GM21528 (cell line): ENCODE data around the gene NBPF15.
"Not testable (repeated sequence)": the region's sequence is repeated elsewhere in the genome, so short reads cannot be mapped to it uniquely, and the experiment has no call there.

Experiments used
- ATAC-seq: cut with Tn5 transposase; IDR thresholded peaks from one replicate; pipeline ENCODE4 v1.9.1; 2021; ENCODE audit warnings: mild to moderate bottlenecking, moderate library complexity; ENCODE audit not compliant: unreplicated experiment, low FRiP score

The NBPF15 gene

DNA sequence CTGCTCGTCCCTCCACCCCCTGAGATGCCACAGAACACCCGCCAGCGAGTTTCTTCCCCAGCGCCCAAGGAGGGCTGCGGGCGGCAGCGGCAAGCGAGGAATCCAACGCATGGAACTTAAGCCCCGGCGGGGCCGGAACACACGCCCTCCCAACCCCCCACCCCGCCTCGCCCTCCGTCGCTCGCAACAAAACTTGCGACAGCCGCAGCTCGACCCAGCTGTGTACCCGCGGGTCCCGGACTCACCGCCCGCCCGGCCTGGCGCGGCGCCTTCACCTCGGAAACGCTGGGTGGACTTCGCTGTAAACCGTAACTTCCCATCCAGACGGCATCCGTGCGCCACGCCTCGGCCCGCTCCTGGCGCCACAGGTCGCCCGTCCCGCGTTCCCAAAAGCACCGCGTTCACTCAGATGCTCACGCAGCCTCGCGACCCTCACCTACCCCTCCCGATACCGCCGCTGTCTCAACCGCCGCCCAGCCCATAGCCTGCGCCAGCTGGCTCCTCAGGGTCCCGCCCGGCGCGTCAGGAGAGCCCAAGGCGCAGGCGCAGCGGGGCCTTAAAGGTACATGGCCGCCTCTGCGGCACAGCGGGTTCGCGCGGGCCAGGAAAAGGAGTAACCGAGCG is at the start of gene NBPF15:
NBPF15 (minus strand) TSS at position 534 of the 624 bp plus-strand sequence. CDS start 21,666 bp downstream, outside the sequence.
- peak; percentile 99 for ATAC-seq

- not testable (repeated sequence) for ATAC-seq
Observed at GRCh38 chr1:144496429-144496828, 35.0 kb upstream of the NBPF15 start.

GRCh38 chr1:144494130-144494529 is 32.7 kb upstream of the NBPF15 start:
- not testable (repeated sequence) for ATAC-seq

GRCh38 chr1:144490394-144490793 is 28.9 kb upstream of the NBPF15 start:
- not testable (repeated sequence) for ATAC-seq

- ATAC-seq, result not testable (repeated sequence)
Observed at GRCh38 chr1:144487002-144487401, 25.5 kb upstream of the NBPF15 start.

DNA sequence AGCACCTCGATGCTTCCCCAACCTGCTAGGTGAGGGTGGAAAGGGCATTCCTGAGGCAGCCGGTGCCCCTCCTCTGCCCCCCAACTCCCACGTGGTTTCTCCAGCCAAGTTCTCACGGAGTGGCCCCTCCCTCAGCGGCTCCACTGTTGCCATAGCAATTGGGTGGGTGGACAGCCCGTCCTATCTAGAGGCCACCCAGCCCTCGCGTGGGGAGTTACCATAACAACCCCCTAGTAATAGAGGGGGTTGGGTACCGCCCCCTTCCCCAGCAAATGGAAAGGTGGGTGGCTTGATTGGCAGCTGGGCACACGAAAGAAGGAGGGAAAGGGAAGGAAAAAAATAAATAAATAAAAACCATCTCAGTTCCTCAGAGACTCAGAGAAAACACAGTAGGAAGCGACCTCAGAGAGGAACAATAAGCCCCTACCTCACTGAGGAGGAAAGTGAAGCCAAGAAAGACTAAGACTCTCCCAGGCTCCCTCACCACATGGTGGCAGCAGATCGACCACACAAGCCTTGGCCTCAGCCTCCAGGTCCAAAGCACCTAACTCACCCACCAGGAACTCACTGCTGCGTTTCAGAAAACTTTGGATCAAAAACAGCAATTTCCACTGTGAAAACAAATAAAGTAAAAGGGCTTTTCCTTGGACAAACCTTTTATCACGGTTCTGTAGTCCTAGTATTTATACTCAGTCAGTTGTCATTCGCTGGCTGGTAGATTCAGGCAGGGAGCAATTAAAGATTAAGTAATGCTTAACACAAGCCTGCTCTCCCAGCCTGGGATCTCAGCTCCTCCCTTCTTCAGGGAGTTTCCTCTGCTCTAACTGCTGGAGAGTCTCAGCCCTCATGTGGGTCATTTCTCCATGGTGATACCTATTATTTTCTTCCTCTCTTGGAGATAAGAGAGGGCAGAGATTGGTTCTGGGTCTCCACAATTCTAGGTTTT is 23.9 kb upstream of the NBPF15 start:
- ATAC-seq, result not testable (repeated sequence)

DNA sequence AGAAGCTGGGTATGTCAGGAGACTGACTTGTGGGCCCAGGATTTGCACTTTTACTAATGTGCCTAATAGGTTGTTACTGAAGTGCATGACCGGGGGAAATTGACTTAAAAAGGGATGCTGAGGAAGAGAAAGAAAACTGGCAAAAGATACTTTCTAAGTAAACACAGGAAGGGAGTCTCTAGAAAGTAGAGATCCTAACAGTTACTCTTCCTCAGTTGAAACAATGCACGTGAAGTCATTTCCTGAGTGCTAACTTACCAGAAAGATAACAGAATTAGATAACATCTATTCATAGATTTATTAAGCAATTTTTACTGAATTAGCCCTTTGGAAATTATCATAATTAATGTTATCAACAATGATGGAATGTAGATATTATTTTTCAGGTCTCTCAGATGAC is 12.4 kb upstream of the NBPF15 start:
- ATAC-seq, result not testable (repeated sequence)

GRCh38 chr1:144471434-144471833 is 10.0 kb upstream of the NBPF15 start:
- not testable (repeated sequence) for ATAC-seq

GRCh38 chr1:144461778-144462177 is 309 bp upstream of the NBPF15 start:
- ATAC-seq, result peak; percentile 33

GRCh38 chr1:144460686-144461085 is 783 bp downstream of the NBPF15 start:
- peak; percentile 43 for ATAC-seq

- ATAC-seq, result not testable (repeated sequence)
Observed at GRCh38 chr1:144442402-144442801, 19.1 kb downstream of the NBPF15 start.

GRCh38 chr1:144439737-144440136 is 21.7 kb downstream of the NBPF15 start:
- ATAC-seq, result not testable (repeated sequence)

GRCh38 chr1:144418891-144419694 is 42.4 kb downstream of the NBPF15 start:
- not testable (repeated sequence) for ATAC-seq

DNA sequence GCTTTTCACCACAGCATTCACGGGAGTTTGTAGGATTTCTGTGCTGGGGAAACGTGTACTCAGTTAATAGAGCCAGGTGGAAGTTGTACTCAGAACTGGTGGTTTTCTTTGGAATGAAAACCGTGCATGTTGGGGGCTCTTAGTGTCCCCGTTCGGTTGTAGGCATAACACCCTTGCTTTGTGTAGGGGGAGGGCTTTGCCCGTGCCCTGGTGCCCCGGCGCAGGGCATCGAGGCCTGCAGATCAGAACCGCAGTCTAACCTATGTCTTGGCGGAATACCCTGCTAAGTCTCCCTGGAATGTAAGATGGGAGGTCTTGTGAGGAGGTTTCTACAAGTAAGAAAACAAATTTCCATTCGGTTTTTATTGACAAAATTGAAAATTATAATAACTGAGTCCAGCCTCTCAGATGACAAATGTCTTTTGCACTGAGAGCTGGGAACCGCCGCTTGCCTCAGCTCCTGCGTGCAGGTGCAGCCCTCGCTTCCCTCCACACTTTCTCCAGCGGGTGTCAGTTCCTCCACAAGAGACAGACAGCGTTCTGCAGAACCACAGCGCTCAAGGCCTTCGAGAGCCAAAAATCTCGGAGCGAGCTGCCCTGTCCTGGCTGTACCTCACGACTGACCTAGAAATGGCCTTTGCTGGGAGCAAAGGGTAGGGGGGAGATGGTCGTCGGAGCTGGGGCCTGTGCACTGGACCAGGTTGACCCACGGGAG is 47.9 kb downstream of the NBPF15 start:
- peak; percentile 13 for ATAC-seq

GRCh38 chr1:144412491-144413403 is 48.7 kb downstream of the NBPF15 start:
- peak; percentile 91 for ATAC-seq

GRCh38 chr1:144412068-144412471 is 49.4 kb downstream of the NBPF15 start:
- ATAC-seq, result peak; percentile 56

GRCh38 chr1:144402807-144403206 is 58.7 kb downstream of the NBPF15 start:
- ATAC-seq, result not testable (repeated sequence)

GRCh38 chr1:144371651-144372050 is 89.8 kb downstream of the NBPF15 start:
- not testable (repeated sequence) for ATAC-seq
